NCI-H2196 treated with DMSO at 0.1 percent for 48 hours (cell line): ENCODE data around the gene CIAO3.

Source experiments
- DNase-seq: peaks from one replicate; lab custom pipeline; 2025; ENCODE audit not compliant: unreplicated experiment; lab: John Stamatoyannopoulos, UW

The CIAO3 gene

GRCh38 chr16:711548-712320 lies 29.1 kb downstream of the CIAO3 start:
- peak; percentile 41 for DNase-seq

- DNase-seq = no peak
These were observed 29.7 kb downstream of the CIAO3 start for GRCh38 chr16:711084-711483.

- no peak for DNase-seq
These were observed 30.2 kb downstream of the CIAO3 start for GRCh38 chr16:710500-711075.

GRCh38 chr16:709566-710499 lies 31.0 kb downstream of the CIAO3 start:
- DNase-seq = peak; percentile 84

GRCh38 chr16:708959-709358 lies 31.8 kb downstream of the CIAO3 start:
- DNase-seq = no peak

GRCh38 chr16:708019-708418 lies 32.8 kb downstream of the CIAO3 start:
- DNase-seq = no peak

- no peak for DNase-seq
These were observed 33.7 kb downstream of the CIAO3 start for GRCh38 chr16:707062-707538.

GRCh38 chr16:706189-707061 lies 34.4 kb downstream of the CIAO3 start:
- no peak for DNase-seq

- DNase-seq = peak; percentile 63
These were observed 35.2 kb downstream of the CIAO3 start, which contains the start of gene FBXL16 for GRCh38 chr16:705431-706188. Gene FBXL16, minus strand, starts transcription at chr16:705801. Its CDS starts 8,396 bp downstream, at chr16:697405.

GRCh38 chr16:704552-705380 lies 36.0 kb downstream of the CIAO3 start:
- DNase-seq = peak; percentile 33

- no peak for DNase-seq
These were observed 36.8 kb downstream of the CIAO3 start for GRCh38 chr16:704047-704446.

- DNase-seq = no peak
These were observed 37.4 kb downstream of the CIAO3 start for GRCh38 chr16:703406-703805.

GRCh38 chr16:702341-702740 lies 38.5 kb downstream of the CIAO3 start:
- no peak for DNase-seq

- no peak for DNase-seq
These were observed 39.9 kb downstream of the CIAO3 start for GRCh38 chr16:700684-701584.

GRCh38 chr16:698911-699671 lies 41.7 kb downstream of the CIAO3 start:
- DNase-seq = no peak

- DNase-seq = peak; percentile 96
These were observed 45.3 kb downstream of the CIAO3 start for GRCh38 chr16:695355-696089.
